Measurements from ENCODE around the gene TP53I13.

DNA sequence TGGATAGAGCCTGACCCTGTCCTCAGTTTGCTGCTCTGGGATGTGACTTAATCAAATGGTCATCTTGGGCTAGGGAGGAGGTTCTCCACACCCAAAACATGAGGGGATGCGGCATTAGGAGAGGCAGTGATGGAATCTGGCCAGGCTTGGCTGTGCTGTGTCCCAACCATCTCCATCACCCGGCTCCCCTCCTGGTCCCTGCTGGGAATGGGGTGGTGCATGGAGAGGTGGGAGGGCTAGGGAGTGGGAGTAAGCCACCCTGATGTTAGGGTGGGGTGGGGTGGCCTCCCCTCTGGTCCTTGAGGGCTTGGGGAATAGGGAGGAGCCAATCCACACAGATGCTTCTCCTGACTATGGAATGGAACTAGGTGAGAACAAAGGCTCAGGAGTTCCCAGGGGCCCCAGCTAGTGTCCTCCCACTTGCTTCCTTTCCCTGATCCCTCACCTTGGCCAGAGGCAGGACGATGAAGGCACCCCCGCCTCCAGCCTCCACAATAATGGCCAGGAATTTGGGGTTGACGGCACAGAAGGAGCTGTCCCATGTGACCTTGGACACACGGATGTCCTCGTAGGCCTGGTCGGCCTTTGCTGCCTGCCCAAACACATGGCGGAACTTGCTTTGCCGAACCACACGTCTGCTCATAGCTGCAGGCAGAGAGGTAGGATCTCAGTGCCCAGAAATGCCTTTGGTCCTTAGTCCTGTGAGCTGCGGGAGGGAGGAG, 52.4 kb downstream of the TP53I13 start:
- TF ChIP-seq CTCF (IDR thresholded peaks at IDR 0.05; ENCODE audit: low read depth, low read length) (no peak), POLR2A (IDR thresholded peaks at IDR 0.05; ENCODE audit: extremely low read depth, insufficient read length) (no peak), MAX (IDR thresholded peaks at IDR 0.05; ENCODE audit: low read depth, low read length) (no peak)
